K562 (cell line): ENCODE data around the gene MATCAP1. TPM values are rescaled to one million over a fixed set of nuclear protein-coding genes. Genes with fewer than 3 reads are reported as not detected.
A peak's percentile ranks its signal among the peaks of the same experiment; 100 is the strongest.

Experiments used
- ATAC-seq: fragments of 200-7000 bp; cut with Tn5 transposase; 3 replicates; pipeline ENCODE4 v1.9.1; 2020; ENCODE audit warnings: moderate library complexity
- BruUV-seq: library from RNA; stranded (reverse); fragments of 400-500 nt; replicated peaks from 2 replicates; lab custom pipeline; 2021; lab: Mats Ljungman, UMichigan
- CTCF ChIA-PET: fragments of 300-600 bp; formaldehyde crosslinking; extraction: SDS; loops from one replicate; lab custom pipeline; 2021; ENCODE audit warnings: low intra/inter-chr PET ratio; lab: Yijun Ruan, JAX
- POLR2A ChIA-PET: fragments of 300-600, 350-650 bp; sonication (Branson Sonifier 250); formaldehyde crosslinking; extraction: SDS; loops from one replicate; lab custom pipeline; 2021; ENCODE audit warnings: antibody characterized with exemption, inconsistent platforms; lab: Yijun Ruan, JAX
- DNase-seq, 4 experiments: peaks; one replicate each; pipeline versions ENCODE4 v3.0.0 to v3.0.0-alpha.2; 2011 to 2018; ENCODE audit warnings: low spot score in 3 of 4, mixed read lengths in 3 of 4; ENCODE audit errors: extremely low read depth in 1 of 4
- FAIRE-seq: peaks from 2 replicates; lab custom pipeline; 2011; peaks lifted over from hg19 to GRCh38; lab: Jason Lieb, UNC
- H2AFZ ChIP-seq: 2 replicates; pipeline ENCODE4 v1.6.0; 2011; ENCODE audit warnings: low read depth, low read length, control low read depth, inconsistent platforms
- H3K27ac ChIP-seq: fragments of 200-600 bp; 3 replicates; pipeline ENCODE4 v1.8.0; 2011; ENCODE audit warnings: low read depth, mild to moderate bottlenecking, control low read depth, inconsistent platforms, low read length, moderate library complexity, mixed read lengths; ENCODE audit errors: extremely low read depth
- H3K27me3 ChIP-seq, 2 experiments: fragments of 300-600 bp in 1 of 2; 2 replicates in 1 of 2; 3 replicates in 1 of 2; pipeline versions ENCODE4 v1.6.0 to v1.8.0; 2011; ENCODE audit warnings: inconsistent platforms in 2 of 2, low read length in 2 of 2, mild to moderate bottlenecking in 1 of 2, mixed read lengths in 1 of 2, moderate library complexity in 1 of 2; ENCODE audit not compliant: control insufficient read depth in 2 of 2, insufficient read depth in 2 of 2
- H3K36me3 ChIP-seq: fragments of 300-600 bp; 3 replicates; pipeline ENCODE4 v1.8.0; 2011; ENCODE audit warnings: mild to moderate bottlenecking, low read length, inconsistent platforms; ENCODE audit not compliant: control insufficient read depth, insufficient read depth
- H3K4me1 ChIP-seq, 2 experiments: fragments of 200-600 bp in 1 of 2; replicated peaks in 1 of 2; 2 replicates in 1 of 2; 3 replicates in 1 of 2; pipeline versions ENCODE4 v1.5.1 to v1.8.0; 2011; ENCODE audit warnings: inconsistent platforms in 2 of 2, low read length in 2 of 2, mild to moderate bottlenecking in 1 of 2, mixed read lengths in 1 of 2, moderate library complexity in 1 of 2; ENCODE audit not compliant: control insufficient read depth in 2 of 2, insufficient read depth in 2 of 2
- H3K4me2 ChIP-seq: 2 replicates; pipeline ENCODE4 v1.6.1; 2011; ENCODE audit warnings: low read length, control low read depth, inconsistent platforms, mixed read lengths; ENCODE audit not compliant: insufficient read depth
- H3K4me3 ChIP-seq: fragments of 200-600 bp; sonication (generic), shearing (Covaris generic); 2 replicates; pipeline ENCODE4 v1.5.1; 2016; ENCODE audit warnings: control low read depth, inconsistent platforms
- H3K79me2 ChIP-seq: fragments of 200-600 bp; 3 replicates; pipeline ENCODE4 v1.8.0; 2011; ENCODE audit warnings: low read length, inconsistent platforms; ENCODE audit not compliant: control insufficient read depth, insufficient read depth
- H3K9ac ChIP-seq, 2 experiments: 2 replicates each; pipeline versions ENCODE4 v1.6.0 to v1.6.1; 2011; ENCODE audit warnings: low read depth in 2 of 2, low read length in 2 of 2, control low read depth in 1 of 2, inconsistent platforms in 1 of 2, mild to moderate bottlenecking in 1 of 2, mixed read lengths in 1 of 2; ENCODE audit not compliant: insufficient read depth in 1 of 2
- H3K9me1 ChIP-seq: one replicate; pipeline ENCODE4 v1.6.0; 2011; ENCODE audit warnings: inconsistent platforms, mild to moderate bottlenecking, low read length, moderate library complexity; ENCODE audit not compliant: control insufficient read depth, insufficient read depth
- H3K9me3 ChIP-seq: replicated peaks from 2 replicates; pipeline ENCODE4 v1.5.1; 2011; ENCODE audit warnings: low read depth, low read length, inconsistent platforms; ENCODE audit not compliant: control insufficient read depth, insufficient read depth
- H4K20me1 ChIP-seq: replicated peaks from 2 replicates; pipeline ENCODE4 v1.6.1; 2011; ENCODE audit warnings: low read length, inconsistent platforms, mixed read lengths; ENCODE audit not compliant: control insufficient read depth, insufficient read depth
- BHLHE40 ChIP-seq: IDR thresholded peaks from 2 replicates; pipeline ENCODE4 v1.6.1; 2011; ENCODE audit warnings: low read length, improper control_type of control experiment
- COPS2 ChIP-seq: fragments of 450-650 bp; conservative IDR thresholded peaks from 2 replicates; pipeline ENCODE4 v1.6.1; 2016; ENCODE audit warnings: mild to moderate bottlenecking, moderate library complexity
- L3MBTL2 ChIP-seq: fragments of 450-650 bp; IDR thresholded peaks from 2 replicates; pipeline ENCODE4 v1.6.1; 2016; ENCODE audit warnings: mild to moderate bottlenecking, moderate library complexity
- MCM2 ChIP-seq: fragments of 450-650 bp; IDR thresholded peaks from 2 replicates; pipeline ENCODE4 v1.6.1; 2017; ENCODE audit warnings: low read depth, mild to moderate bottlenecking
- NRF1 ChIP-seq, 2 experiments: fragments of 450-650 bp; IDR thresholded peaks in 1 of 2; conservative IDR thresholded peaks in 1 of 2; 2 replicates each; pipeline ENCODE4 v1.6.1; 2014; ENCODE audit warnings: mild to moderate bottlenecking in 2 of 2
- POLR2G ChIP-seq: fragments of 200-400 bp; formaldehyde crosslinking; IDR thresholded peaks from 2 replicates; pipeline ENCODE4 v1.6.1; 2017; ENCODE audit warnings: low read depth, mild to moderate bottlenecking, antibody characterized with exemption, low read length, moderate library complexity
- RAD51 ChIP-seq: fragments of 450-650 bp; IDR thresholded peaks from 2 replicates; pipeline ENCODE4 v1.7.1; 2016; ENCODE audit warnings: low read depth, mild to moderate bottlenecking, borderline replicate concordance
- RBFOX2 ChIP-seq: fragments of 200-400 bp; formaldehyde crosslinking; IDR thresholded peaks from 2 replicates; pipeline ENCODE4 v1.6.1; 2017; ENCODE audit warnings: low read depth, mild to moderate bottlenecking, low read length, moderate library complexity
- TCF3 ChIP-seq: sonication (generic); formaldehyde crosslinking; IDR thresholded peaks from 2 replicates; pipeline ENCODE4 v1.4.0; 2020; ENCODE audit warnings: mild to moderate bottlenecking, missing genetic modification reagents
- USF2 ChIP-seq: sonication (generic); formaldehyde crosslinking; IDR thresholded peaks from 2 replicates; pipeline ENCODE4 v1.5.0; 2020; ENCODE audit warnings: missing genetic modification reagents
- WGBS: fragments of 100-300 bp; shearing (Covaris generic); methylation state at CpG from one replicate; pipeline ENCODE4 v1.1.6; 2016; ENCODE audit warnings: low coverage, mixed read lengths; ENCODE audit not compliant: insufficient coverage; ENCODE audit errors: missing lambda C conversion rate; 5-methylcytosine and 5-hydroxymethylcytosine counted together
- in situ Hi-C: fragments of 300-500 bp; cut with MboI; formaldehyde crosslinking; loops from 4 replicates; pipeline ENCODE4 v1.15.0; 2018; ENCODE audit warnings: inconsistent platforms, mixed read lengths
- intact Hi-C: fragments of 100-400 bp; cut with micrococcal nuclease; formaldehyde crosslinking; loops from 2 replicates; pipeline ENCODE4 v1.14.2; 2022
- polyA plus RNA-seq, 8 experiments: library from polyadenylated mRNA; depleted of rRNA in 4 of 8; stranded (reverse) in 5 of 8; unstranded in 3 of 8; fragments of >200 nt; fragmentation: Nextera tagmentation in 2 of 8; fragmentation: Illumina TruSeq in 1 of 8; extraction: Ambion mirVana in 2 of 8; extraction: Trizol in 1 of 8; gene quantifications; 2 replicates each; pipeline versions ENCODE4 v1.2.1 to v1.2.3, GENCODE V29; 2011 to 2014; ENCODE audit warnings: inconsistent platforms in 1 of 8, missing spikeins in 1 of 8
- total RNA-seq, 7 experiments: library from RNA; depleted of rRNA in 6 of 7; stranded (reverse); fragments of >200 nt in 6 of 7; fragmentation: Illumina TruSeq in 2 of 7; extraction: Trizol in 2 of 7; gene quantifications; 2 replicates each; pipeline versions ENCODE4 v1.2.1 to v1.2.3, GENCODE V29; 2011 to 2021; ENCODE audit warnings: low replicate concordance in 1 of 7
- TF ChIP-seq, protein P1 (sequence below): sonication (generic); formaldehyde crosslinking; IDR thresholded peaks from 2 replicates; pipeline ENCODE4 v1.8.1; 2023; ENCODE audit warnings: missing genetic modification reagents, mild to moderate bottlenecking, borderline replicate concordance
- TF ChIP-seq, protein P2 (sequence below): fragments of 250-450 bp; sonication (Bioruptor Pico); IDR thresholded peaks from 2 replicates; pipeline ENCODE4 v1.8.0; 2022; ENCODE audit warnings: moderate library complexity, mild to moderate bottlenecking, inconsistent platforms
- TF ChIP-seq, protein P3 (sequence below): fragments of 450-650 bp; formaldehyde crosslinking; IDR thresholded peaks from 2 replicates; pipeline ENCODE4 v1.4.0; 2022; ENCODE audit warnings: missing genetic modification characterization

Gene MATCAP1
- total and polyA plus RNA-seq, 9 of the 15 experiments (the other 6 are each of a cell fraction or from before 2014, with no cell fraction given): 3.4 to 20.5 (median 10.3) TPM

- no TSS peak for BruUV-seq
- peak; percentile 53 for ATAC-seq
- no peak within 1 kb of the TSS for H3K27ac ChIP-seq
- H3K79me2 ChIP-seq: no peaks in the 10 kb centered on the region
- FAIRE-seq: no peak
- peak within 1 kb of the TSS; percentile 49 for H3K4me2 ChIP-seq
- H4K20me1 ChIP-seq: peaks cover 7% of the 10 kb centered on the region
- H3K9ac ChIP-seq: peak within 1 kb of the TSS in 1 of 2 experiments; percentile 41; a peak in 3 of 4 replicates
- in situ Hi-C loops (loop anchor here (25.0 kb wide), 1 partner anchor 189 kb away; the partner anchor contains the start of gene CES3), intact Hi-C loops (no loop called here)
- H3K9me3 ChIP-seq: no peaks in the 10 kb centered on the region
- peak within 1 kb of the TSS; percentile 62; the same call in 1 of the 2 replicates for H2AFZ ChIP-seq
- H3K27me3 ChIP-seq: no peaks in the 10 kb centered on the region
- peak; percentile 43 to 52 (median 48) for DNase-seq
- peak within 1 kb of the TSS; percentile 37 for H3K4me3 ChIP-seq
- peaks cover 31% of the 10 kb centered on the region; the same call in 2 of the 3 replicates for H3K36me3 ChIP-seq
- CTCF ChIA-PET: interaction anchor here (0.5 kb wide), 1 partner anchor 13 kb away, joined by 4 read pairs; the partner anchor contains the start of gene HSF4
- WGBS: 46% methylated on average over 21 of the region's 34 CpGs
- no peaks in the 10 kb centered on the region for H3K9me1 ChIP-seq
- H3K4me1 ChIP-seq: peaks cover 3 to 41% of the 10 kb centered on the region in 2 experiments; a peak in 4 of 5 replicates
- POLR2A ChIA-PET: interaction anchor here (0.6 to 1.7 kb wide), 4 partner anchors 9 to 167 kb away, joined by 3 to 6 read pairs (median 4); no protein-coding TSS in a partner anchor
- TF ChIP-seq NRF1 (conservative IDR thresholded peaks at IDR 0.05 in 1 of 2, IDR thresholded peaks at IDR 0.05 in 1 of 2) (peak; percentile 67 to 71), L3MBTL2 (0 out of 2 replicates have a peak, but pooled peaks have one; percentile 16), COPS2 (no peak), RBFOX2 (peak; percentile 46; the same call in 1 of the 2 replicates), USF2 (CRISPR knock-in tag) (peak; percentile 78), RAD51 (peak; percentile 80), MCM2 (no peak), BHLHE40 (peak; percentile 27; the same call in 1 of the 2 replicates), TCF3 (CRISPR knock-in tag) (no peak), POLR2G (peak; percentile 63)
- TF ChIP-seq, protein P1, sequence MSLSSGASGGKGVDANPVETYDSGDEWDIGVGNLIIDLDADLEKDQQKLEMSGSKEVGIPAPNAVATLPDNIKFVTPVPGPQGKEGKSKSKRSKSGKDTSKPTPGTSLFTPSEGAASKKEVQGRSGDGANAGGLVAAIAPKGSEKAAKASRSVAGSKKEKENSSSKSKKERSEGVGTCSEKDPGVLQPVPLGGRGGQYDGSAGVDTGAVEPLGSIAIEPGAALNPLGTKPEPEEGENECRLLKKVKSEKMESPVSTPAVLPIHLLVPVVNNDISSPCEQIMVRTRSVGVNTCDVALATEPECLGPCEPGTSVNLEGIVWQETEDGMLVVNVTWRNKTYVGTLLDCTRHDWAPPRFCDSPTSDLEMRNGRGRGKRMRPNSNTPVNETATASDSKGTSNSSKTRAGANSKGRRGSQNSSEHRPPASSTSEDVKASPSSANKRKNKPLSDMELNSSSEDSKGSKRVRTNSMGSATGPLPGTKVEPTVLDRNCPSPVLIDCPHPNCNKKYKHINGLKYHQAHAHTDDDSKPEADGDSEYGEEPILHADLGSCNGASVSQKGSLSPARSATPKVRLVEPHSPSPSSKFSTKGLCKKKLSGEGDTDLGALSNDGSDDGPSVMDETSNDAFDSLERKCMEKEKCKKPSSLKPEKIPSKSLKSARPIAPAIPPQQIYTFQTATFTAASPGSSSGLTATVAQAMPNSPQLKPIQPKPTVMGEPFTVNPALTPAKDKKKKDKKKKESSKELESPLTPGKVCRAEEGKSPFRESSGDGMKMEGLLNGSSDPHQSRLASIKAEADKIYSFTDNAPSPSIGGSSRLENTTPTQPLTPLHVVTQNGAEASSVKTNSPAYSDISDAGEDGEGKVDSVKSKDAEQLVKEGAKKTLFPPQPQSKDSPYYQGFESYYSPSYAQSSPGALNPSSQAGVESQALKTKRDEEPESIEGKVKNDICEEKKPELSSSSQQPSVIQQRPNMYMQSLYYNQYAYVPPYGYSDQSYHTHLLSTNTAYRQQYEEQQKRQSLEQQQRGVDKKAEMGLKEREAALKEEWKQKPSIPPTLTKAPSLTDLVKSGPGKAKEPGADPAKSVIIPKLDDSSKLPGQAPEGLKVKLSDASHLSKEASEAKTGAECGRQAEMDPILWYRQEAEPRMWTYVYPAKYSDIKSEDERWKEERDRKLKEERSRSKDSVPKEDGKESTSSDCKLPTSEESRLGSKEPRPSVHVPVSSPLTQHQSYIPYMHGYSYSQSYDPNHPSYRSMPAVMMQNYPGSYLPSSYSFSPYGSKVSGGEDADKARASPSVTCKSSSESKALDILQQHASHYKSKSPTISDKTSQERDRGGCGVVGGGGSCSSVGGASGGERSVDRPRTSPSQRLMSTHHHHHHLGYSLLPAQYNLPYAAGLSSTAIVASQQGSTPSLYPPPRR (CRISPR knock-in tag): no peak
- TF ChIP-seq, protein P2, sequence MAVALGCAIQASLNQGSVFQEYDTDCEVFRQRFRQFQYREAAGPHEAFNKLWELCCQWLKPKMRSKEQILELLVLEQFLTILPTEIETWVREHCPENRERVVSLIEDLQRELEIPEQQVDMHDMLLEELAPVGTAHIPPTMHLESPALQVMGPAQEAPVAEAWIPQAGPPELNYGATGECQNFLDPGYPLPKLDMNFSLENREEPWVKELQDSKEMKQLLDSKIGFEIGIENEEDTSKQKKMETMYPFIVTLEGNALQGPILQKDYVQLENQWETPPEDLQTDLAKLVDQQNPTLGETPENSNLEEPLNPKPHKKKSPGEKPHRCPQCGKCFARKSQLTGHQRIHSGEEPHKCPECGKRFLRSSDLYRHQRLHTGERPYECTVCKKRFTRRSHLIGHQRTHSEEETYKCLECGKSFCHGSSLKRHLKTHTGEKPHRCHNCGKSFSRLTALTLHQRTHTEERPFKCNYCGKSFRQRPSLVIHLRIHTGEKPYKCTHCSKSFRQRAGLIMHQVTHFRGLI (CRISPR knock-in tag): no peak
- TF ChIP-seq, protein P3, sequence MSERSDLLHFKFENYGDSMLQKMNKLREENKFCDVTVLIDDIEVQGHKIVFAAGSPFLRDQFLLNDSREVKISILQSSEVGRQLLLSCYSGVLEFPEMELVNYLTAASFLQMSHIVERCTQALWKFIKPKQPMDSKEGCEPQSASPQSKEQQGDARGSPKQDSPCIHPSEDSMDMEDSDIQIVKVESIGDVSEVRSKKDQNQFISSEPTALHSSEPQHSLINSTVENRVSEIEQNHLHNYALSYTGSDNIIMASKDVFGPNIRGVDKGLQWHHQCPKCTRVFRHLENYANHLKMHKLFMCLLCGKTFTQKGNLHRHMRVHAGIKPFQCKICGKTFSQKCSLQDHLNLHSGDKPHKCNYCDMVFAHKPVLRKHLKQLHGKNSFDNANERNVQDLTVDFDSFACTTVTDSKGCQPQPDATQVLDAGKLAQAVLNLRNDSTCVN: no peak
Observed at GRCh38 chr16:67150833-67151396, 32.8 kb downstream of the MATCAP1 start, which contains the start of gene B3GNT9. Gene B3GNT9, minus strand, starts transcription at chr16:67150998. Its CDS starts 513 bp downstream, at chr16:67150485.
